K562 (cell line): ENCODE measurements around the gene CCL19. TPM values are rescaled to one million over a fixed set of nuclear protein-coding genes. Genes with fewer than 3 reads are reported as not detected.

Source experiments
- ATAC-seq: fragments of 200-7000 bp; cut with Tn5 transposase; 3 replicates; pipeline ENCODE4 v1.9.1; 2020; ENCODE audit warnings: moderate library complexity
- BruUV-seq: library from RNA; stranded (reverse); fragments of 400-500 nt; replicated peaks from 2 replicates; lab custom pipeline; 2021; lab: Mats Ljungman, UMichigan
- CTCF ChIA-PET: fragments of 300-600 bp; formaldehyde crosslinking; extraction: SDS; loops from one replicate; lab custom pipeline; 2021; ENCODE audit warnings: low intra/inter-chr PET ratio; lab: Yijun Ruan, JAX
- POLR2A ChIA-PET: fragments of 300-600, 350-650 bp; sonication (Branson Sonifier 250); formaldehyde crosslinking; extraction: SDS; loops from one replicate; lab custom pipeline; 2021; ENCODE audit warnings: antibody characterized with exemption, inconsistent platforms; lab: Yijun Ruan, JAX
- DNase-seq, 4 experiments: peaks; one replicate each; pipeline versions ENCODE4 v3.0.0 to v3.0.0-alpha.2; 2011 to 2018; ENCODE audit warnings: low spot score in 3 of 4, mixed read lengths in 3 of 4; ENCODE audit errors: extremely low read depth in 1 of 4
- FAIRE-seq: peaks from 2 replicates; lab custom pipeline; 2011; peaks lifted over from hg19 to GRCh38; lab: Jason Lieb, UNC
- H2AFZ ChIP-seq: 2 replicates; pipeline ENCODE4 v1.6.0; 2011; ENCODE audit warnings: low read depth, low read length, control low read depth, inconsistent platforms
- H3K27ac ChIP-seq: fragments of 200-600 bp; 3 replicates; pipeline ENCODE4 v1.8.0; 2011; ENCODE audit warnings: low read depth, mild to moderate bottlenecking, control low read depth, inconsistent platforms, low read length, moderate library complexity, mixed read lengths; ENCODE audit errors: extremely low read depth
- H3K27me3 ChIP-seq, 2 experiments: fragments of 300-600 bp in 1 of 2; 2 replicates in 1 of 2; 3 replicates in 1 of 2; pipeline versions ENCODE4 v1.6.0 to v1.8.0; 2011; ENCODE audit warnings: inconsistent platforms in 2 of 2, low read length in 2 of 2, mild to moderate bottlenecking in 1 of 2, mixed read lengths in 1 of 2, moderate library complexity in 1 of 2; ENCODE audit not compliant: control insufficient read depth in 2 of 2, insufficient read depth in 2 of 2
- H3K36me3 ChIP-seq: fragments of 300-600 bp; 3 replicates; pipeline ENCODE4 v1.8.0; 2011; ENCODE audit warnings: mild to moderate bottlenecking, low read length, inconsistent platforms; ENCODE audit not compliant: control insufficient read depth, insufficient read depth
- H3K4me1 ChIP-seq, 2 experiments: fragments of 200-600 bp in 1 of 2; replicated peaks in 1 of 2; 2 replicates in 1 of 2; 3 replicates in 1 of 2; pipeline versions ENCODE4 v1.5.1 to v1.8.0; 2011; ENCODE audit warnings: inconsistent platforms in 2 of 2, low read length in 2 of 2, mild to moderate bottlenecking in 1 of 2, mixed read lengths in 1 of 2, moderate library complexity in 1 of 2; ENCODE audit not compliant: control insufficient read depth in 2 of 2, insufficient read depth in 2 of 2
- H3K4me2 ChIP-seq: 2 replicates; pipeline ENCODE4 v1.6.1; 2011; ENCODE audit warnings: low read length, control low read depth, inconsistent platforms, mixed read lengths; ENCODE audit not compliant: insufficient read depth
- H3K4me3 ChIP-seq: fragments of 200-600 bp; sonication (generic), shearing (Covaris generic); 2 replicates; pipeline ENCODE4 v1.5.1; 2016; ENCODE audit warnings: control low read depth, inconsistent platforms
- H3K79me2 ChIP-seq: fragments of 200-600 bp; 3 replicates; pipeline ENCODE4 v1.8.0; 2011; ENCODE audit warnings: low read length, inconsistent platforms; ENCODE audit not compliant: control insufficient read depth, insufficient read depth
- H3K9ac ChIP-seq, 2 experiments: 2 replicates each; pipeline versions ENCODE4 v1.6.0 to v1.6.1; 2011; ENCODE audit warnings: low read depth in 2 of 2, low read length in 2 of 2, control low read depth in 1 of 2, inconsistent platforms in 1 of 2, mild to moderate bottlenecking in 1 of 2, mixed read lengths in 1 of 2; ENCODE audit not compliant: insufficient read depth in 1 of 2
- H3K9me1 ChIP-seq: one replicate; pipeline ENCODE4 v1.6.0; 2011; ENCODE audit warnings: inconsistent platforms, mild to moderate bottlenecking, low read length, moderate library complexity; ENCODE audit not compliant: control insufficient read depth, insufficient read depth
- H3K9me3 ChIP-seq: replicated peaks from 2 replicates; pipeline ENCODE4 v1.5.1; 2011; ENCODE audit warnings: low read depth, low read length, inconsistent platforms; ENCODE audit not compliant: control insufficient read depth, insufficient read depth
- H4K20me1 ChIP-seq: replicated peaks from 2 replicates; pipeline ENCODE4 v1.6.1; 2011; ENCODE audit warnings: low read length, inconsistent platforms, mixed read lengths; ENCODE audit not compliant: control insufficient read depth, insufficient read depth
- ARID2 ChIP-seq: fragments of 450-650 bp; IDR thresholded peaks from 2 replicates; pipeline ENCODE4 v1.6.1; 2017; ENCODE audit warnings: antibody characterized with exemption, mild to moderate bottlenecking
- BRCA1 ChIP-seq, 2 experiments: fragments of 450-650 bp in 1 of 2; sonication (generic) in 1 of 2; formaldehyde crosslinking in 1 of 2; IDR thresholded peaks; 2 replicates each; pipeline versions ENCODE4 v1.5.0 to v1.6.1; 2017 to 2020; ENCODE audit warnings: mild to moderate bottlenecking in 1 of 2, missing genetic modification reagents in 1 of 2
- DMBX1 ChIP-seq: fragments of 250-450 bp; sonication (Bioruptor Pico); IDR thresholded peaks from 2 replicates; pipeline ENCODE4 v1.8.0; 2022; ENCODE audit warnings: inconsistent platforms, mild to moderate bottlenecking, moderate library complexity, borderline replicate concordance
- GATAD2A ChIP-seq: fragments of 450-650 bp; IDR thresholded peaks from 2 replicates; pipeline ENCODE4 v1.6.1; 2017
- LARP7 ChIP-seq: fragments of 450-650 bp; IDR thresholded peaks from 2 replicates; pipeline ENCODE4 v1.6.1; 2016
- NCOA4 ChIP-seq: fragments of 450-650 bp; IDR thresholded peaks from 2 replicates; pipeline ENCODE4 v1.6.1; 2018; ENCODE audit warnings: mild to moderate bottlenecking; ENCODE audit not compliant: partially characterized antibody
- PHF20 ChIP-seq: fragments of 450-650 bp; IDR thresholded peaks from 2 replicates; pipeline ENCODE4 v1.6.1; 2018; ENCODE audit not compliant: partially characterized antibody
- POLR2G ChIP-seq: fragments of 200-400 bp; formaldehyde crosslinking; IDR thresholded peaks from 2 replicates; pipeline ENCODE4 v1.6.1; 2017; ENCODE audit warnings: low read depth, mild to moderate bottlenecking, antibody characterized with exemption, low read length, moderate library complexity
- PTBP1 ChIP-seq: fragments of 200-400 bp; formaldehyde crosslinking; IDR thresholded peaks from 2 replicates; pipeline ENCODE4 v1.6.1; 2017; ENCODE audit warnings: low read depth, low read length
- TCFL5 ChIP-seq: fragments of 250-450 bp; sonication (Bioruptor Pico); conservative IDR thresholded peaks from 2 replicates; pipeline ENCODE4 v1.6.1; 2021; ENCODE audit warnings: mild to moderate bottlenecking, moderate library complexity, matching md5 sums
- TGIF2 ChIP-seq: sonication (generic); formaldehyde crosslinking; IDR thresholded peaks from 2 replicates; pipeline ENCODE4 v1.8.1; 2022; ENCODE audit warnings: mild to moderate bottlenecking, missing genetic modification reagents, moderate library complexity
- ZEB2 ChIP-seq: fragments of 450-650 bp; IDR thresholded peaks from 2 replicates; pipeline ENCODE4 v1.6.1; 2016
- ZNF175 ChIP-seq: fragments of 200-800 bp; sonication (Bioruptor generic); IDR thresholded peaks from 2 replicates; pipeline ENCODE4 v1.6.1; 2016; ENCODE audit warnings: low read depth, mild to moderate bottlenecking, missing genetic modification characterization, missing compliant biosample characterization
- in situ Hi-C: fragments of 300-500 bp; cut with MboI; formaldehyde crosslinking; loops from 4 replicates; pipeline ENCODE4 v1.15.0; 2018; ENCODE audit warnings: inconsistent platforms, mixed read lengths
- intact Hi-C: fragments of 100-400 bp; cut with micrococcal nuclease; formaldehyde crosslinking; loops from 2 replicates; pipeline ENCODE4 v1.14.2; 2022
- polyA plus RNA-seq, 8 experiments: library from polyadenylated mRNA; depleted of rRNA in 4 of 8; stranded (reverse) in 5 of 8; unstranded in 3 of 8; fragments of >200 nt; fragmentation: Nextera tagmentation in 2 of 8; fragmentation: Illumina TruSeq in 1 of 8; extraction: Ambion mirVana in 2 of 8; extraction: Trizol in 1 of 8; gene quantifications; 2 replicates each; pipeline versions ENCODE4 v1.2.1 to v1.2.3, GENCODE V29; 2011 to 2014; ENCODE audit warnings: inconsistent platforms in 1 of 8, missing spikeins in 1 of 8
- total RNA-seq, 7 experiments: library from RNA; depleted of rRNA in 6 of 7; stranded (reverse); fragments of >200 nt in 6 of 7; fragmentation: Illumina TruSeq in 2 of 7; extraction: Trizol in 2 of 7; gene quantifications; 2 replicates each; pipeline versions ENCODE4 v1.2.1 to v1.2.3, GENCODE V29; 2011 to 2021; ENCODE audit warnings: low replicate concordance in 1 of 7
- TF ChIP-seq, protein P1 (sequence below): fragments of 250-450 bp; sonication (Bioruptor Pico); IDR thresholded peaks from 2 replicates; pipeline ENCODE4 v1.8.0; 2022; ENCODE audit warnings: inconsistent platforms, mild to moderate bottlenecking, moderate library complexity, borderline replicate concordance
- TF ChIP-seq, protein P2 (sequence below): fragments of 450-650 bp; formaldehyde crosslinking; conservative IDR thresholded peaks from 2 replicates; pipeline ENCODE4 v1.4.0; 2022; ENCODE audit warnings: mild to moderate bottlenecking, missing genetic modification characterization
- TF ChIP-seq, protein P3 (sequence below): fragments of 250-450 bp; sonication (Bioruptor Pico); IDR thresholded peaks from 2 replicates; pipeline ENCODE4 v1.5.0; 2021; ENCODE audit warnings: mild to moderate bottlenecking, borderline replicate concordance
- TF ChIP-seq, protein P4 (sequence below): fragments of 450-650 bp; formaldehyde crosslinking; IDR thresholded peaks from 2 replicates; pipeline ENCODE4 v1.4.0; 2020; ENCODE audit warnings: mild to moderate bottlenecking
- TF ChIP-seq, protein P5 (sequence below): sonication (generic); formaldehyde crosslinking; IDR thresholded peaks from 2 replicates; pipeline ENCODE4 v1.8.1; 2022; ENCODE audit warnings: missing genetic modification reagents

Gene CCL19
- total and polyA plus RNA-seq, 9 of the 15 experiments (the other 6 are each of a cell fraction or from before 2014, with no cell fraction given), result not detected

DNA sequence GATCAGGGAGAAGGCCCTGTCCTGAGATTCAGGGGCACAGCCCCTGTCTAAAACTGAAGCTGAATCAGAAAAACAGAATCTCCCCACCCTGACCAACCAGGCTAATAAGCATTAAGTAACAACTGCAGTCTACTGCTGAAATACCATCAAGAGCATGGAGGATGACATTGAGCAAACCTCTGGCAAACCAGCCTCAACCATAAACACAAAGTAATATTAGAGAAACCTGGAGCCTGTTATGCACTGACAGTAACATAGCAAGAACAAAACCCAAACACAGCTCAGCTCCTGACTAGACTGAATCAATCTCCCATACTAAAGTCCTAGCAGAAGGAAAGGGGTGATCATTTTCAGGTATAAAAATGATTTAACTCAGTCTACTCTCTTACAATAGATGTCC, 43.6 kb upstream of the CCL19 start:
- intact Hi-C loops (no loop called here), in situ Hi-C loops (no loop called here)
- ChIA-PET POLR2A (no interaction called here), CTCF (no interaction called here)
- Histone ChIP-seq H3K79me2 (no peaks in the 10 kb centered on the region), H3K4me1 (no peaks in the 10 kb centered on the region), H3K4me2 (no peak overlapping the region), H3K27ac (no peak overlapping the region), H3K27me3 (no peaks in the 10 kb centered on the region), H3K36me3 (no peaks in the 10 kb centered on the region), H4K20me1 (no peaks in the 10 kb centered on the region), H3K9me1 (no peaks in the 10 kb centered on the region), H3K9ac (no peak overlapping the region), H2AFZ (no peak overlapping the region), H3K9me3 (no peaks in the 10 kb centered on the region), H3K4me3 (no peak overlapping the region)
- FAIRE-seq, result no peak
- no TSS peak for BruUV-seq
- no peak for DNase-seq
- TF ChIP-seq BRCA1 (IDR thresholded peaks at IDR 0.05), result no peak
- TF ChIP-seq BRCA1 (CRISPR knock-in tag; IDR thresholded peaks at IDR 0.05), result no peak
- TF ChIP-seq, protein P1, sequence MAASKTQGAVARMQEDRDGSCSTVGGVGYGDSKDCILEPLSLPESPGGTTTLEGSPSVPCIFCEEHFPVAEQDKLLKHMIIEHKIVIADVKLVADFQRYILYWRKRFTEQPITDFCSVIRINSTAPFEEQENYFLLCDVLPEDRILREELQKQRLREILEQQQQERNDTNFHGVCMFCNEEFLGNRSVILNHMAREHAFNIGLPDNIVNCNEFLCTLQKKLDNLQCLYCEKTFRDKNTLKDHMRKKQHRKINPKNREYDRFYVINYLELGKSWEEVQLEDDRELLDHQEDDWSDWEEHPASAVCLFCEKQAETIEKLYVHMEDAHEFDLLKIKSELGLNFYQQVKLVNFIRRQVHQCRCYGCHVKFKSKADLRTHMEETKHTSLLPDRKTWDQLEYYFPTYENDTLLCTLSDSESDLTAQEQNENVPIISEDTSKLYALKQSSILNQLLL (CRISPR knock-in tag), result no peak
- TF ChIP-seq, protein P2, sequence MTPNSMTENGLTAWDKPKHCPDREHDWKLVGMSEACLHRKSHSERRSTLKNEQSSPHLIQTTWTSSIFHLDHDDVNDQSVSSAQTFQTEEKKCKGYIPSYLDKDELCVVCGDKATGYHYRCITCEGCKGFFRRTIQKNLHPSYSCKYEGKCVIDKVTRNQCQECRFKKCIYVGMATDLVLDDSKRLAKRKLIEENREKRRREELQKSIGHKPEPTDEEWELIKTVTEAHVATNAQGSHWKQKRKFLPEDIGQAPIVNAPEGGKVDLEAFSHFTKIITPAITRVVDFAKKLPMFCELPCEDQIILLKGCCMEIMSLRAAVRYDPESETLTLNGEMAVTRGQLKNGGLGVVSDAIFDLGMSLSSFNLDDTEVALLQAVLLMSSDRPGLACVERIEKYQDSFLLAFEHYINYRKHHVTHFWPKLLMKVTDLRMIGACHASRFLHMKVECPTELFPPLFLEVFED, result no peak
- TF ChIP-seq NCOA4, result no peak
- TF ChIP-seq POLR2G, result no peak
- no peak for TF ChIP-seq LARP7
- no peak for TF ChIP-seq TGIF2 (CRISPR knock-in tag)
- TF ChIP-seq, protein P3, sequence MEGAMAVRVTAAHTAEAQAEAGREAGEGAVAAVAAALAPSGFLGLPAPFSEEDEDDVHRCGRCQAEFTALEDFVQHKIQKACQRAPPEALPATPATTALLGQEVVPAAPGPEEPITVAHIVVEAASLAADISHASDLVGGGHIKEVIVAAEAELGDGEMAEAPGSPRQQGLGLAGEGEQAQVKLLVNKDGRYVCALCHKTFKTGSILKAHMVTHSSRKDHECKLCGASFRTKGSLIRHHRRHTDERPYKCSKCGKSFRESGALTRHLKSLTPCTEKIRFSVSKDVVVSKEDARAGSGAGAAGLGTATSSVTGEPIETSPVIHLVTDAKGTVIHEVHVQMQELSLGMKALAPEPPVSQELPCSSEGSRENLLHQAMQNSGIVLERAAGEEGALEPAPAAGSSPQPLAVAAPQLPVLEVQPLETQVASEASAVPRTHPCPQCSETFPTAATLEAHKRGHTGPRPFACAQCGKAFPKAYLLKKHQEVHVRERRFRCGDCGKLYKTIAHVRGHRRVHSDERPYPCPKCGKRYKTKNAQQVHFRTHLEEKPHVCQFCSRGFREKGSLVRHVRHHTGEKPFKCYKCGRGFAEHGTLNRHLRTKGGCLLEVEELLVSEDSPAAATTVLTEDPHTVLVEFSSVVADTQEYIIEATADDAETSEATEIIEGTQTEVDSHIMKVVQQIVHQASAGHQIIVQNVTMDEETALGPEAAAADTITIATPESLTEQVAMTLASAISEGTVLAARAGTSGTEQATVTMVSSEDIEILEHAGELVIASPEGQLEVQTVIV (CRISPR knock-in tag), result no peak
- no peak for TF ChIP-seq GATAD2A
- TF ChIP-seq PTBP1, result no peak
- TF ChIP-seq ARID2, result no peak
- TF ChIP-seq PHF20, result no peak
- TF ChIP-seq, protein P4, sequence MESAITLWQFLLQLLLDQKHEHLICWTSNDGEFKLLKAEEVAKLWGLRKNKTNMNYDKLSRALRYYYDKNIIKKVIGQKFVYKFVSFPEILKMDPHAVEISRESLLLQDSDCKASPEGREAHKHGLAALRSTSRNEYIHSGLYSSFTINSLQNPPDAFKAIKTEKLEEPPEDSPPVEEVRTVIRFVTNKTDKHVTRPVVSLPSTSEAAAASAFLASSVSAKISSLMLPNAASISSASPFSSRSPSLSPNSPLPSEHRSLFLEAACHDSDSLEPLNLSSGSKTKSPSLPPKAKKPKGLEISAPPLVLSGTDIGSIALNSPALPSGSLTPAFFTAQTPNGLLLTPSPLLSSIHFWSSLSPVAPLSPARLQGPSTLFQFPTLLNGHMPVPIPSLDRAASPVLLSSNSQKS (CRISPR knock-in tag), result no peak
- TF ChIP-seq, protein P5, sequence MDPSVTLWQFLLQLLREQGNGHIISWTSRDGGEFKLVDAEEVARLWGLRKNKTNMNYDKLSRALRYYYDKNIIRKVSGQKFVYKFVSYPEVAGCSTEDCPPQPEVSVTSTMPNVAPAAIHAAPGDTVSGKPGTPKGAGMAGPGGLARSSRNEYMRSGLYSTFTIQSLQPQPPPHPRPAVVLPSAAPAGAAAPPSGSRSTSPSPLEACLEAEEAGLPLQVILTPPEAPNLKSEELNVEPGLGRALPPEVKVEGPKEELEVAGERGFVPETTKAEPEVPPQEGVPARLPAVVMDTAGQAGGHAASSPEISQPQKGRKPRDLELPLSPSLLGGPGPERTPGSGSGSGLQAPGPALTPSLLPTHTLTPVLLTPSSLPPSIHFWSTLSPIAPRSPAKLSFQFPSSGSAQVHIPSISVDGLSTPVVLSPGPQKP (CRISPR knock-in tag), result no peak
- TF ChIP-seq ZNF175 (CRISPR knock-in tag), result no peak
- no peak for TF ChIP-seq TCFL5
- no peak for TF ChIP-seq ZEB2
- no peak for TF ChIP-seq DMBX1
- ATAC-seq, result no peak
